Activated CD4-positive, alpha-beta T cell treated with anti-CD3 and anti-CD28 coated beads for 36 hours (primary cell): ENCODE results near the gene INTS13. TPM values are rescaled to one million over a fixed set of nuclear protein-coding genes. Genes with fewer than 3 reads are reported as not detected.

Source experiments
- ATAC-seq: fragments of 200-7000 bp; cut with Tn5 transposase; one replicate; pipeline ENCODE4 v1.10.0; 2021; ENCODE audit warnings: mild to moderate bottlenecking, moderate library complexity
- CTCF ChIA-PET: fragments of 350-600 bp; sonication (Branson Sonifier 250); formaldehyde crosslinking; loops from one replicate; lab custom pipeline; 2021; ENCODE audit warnings: antibody characterized with exemption; lab: Charles Lee
- POLR2A ChIA-PET: fragments of 350-600 bp; sonication (Branson Sonifier 250); formaldehyde crosslinking; loops from one replicate; lab custom pipeline; 2021; ENCODE audit warnings: antibody characterized with exemption, inconsistent platforms; lab: Charles Lee
- DNase-seq: peaks from one replicate; pipeline ENCODE4 v3.0.0-alpha.2; 2020
- H3K27ac Mint-ChIP-seq: one replicate; pipeline ENCODE4 v1.8.0; 2021; ENCODE audit warnings: mixed read lengths
- H3K27me3 Mint-ChIP-seq: one replicate; pipeline ENCODE4 v1.8.0; 2021; ENCODE audit warnings: mixed read lengths
- H3K36me3 Mint-ChIP-seq: one replicate; pipeline ENCODE4 v1.8.0; 2021; ENCODE audit warnings: low read depth, mixed read lengths
- H3K4me1 Mint-ChIP-seq: one replicate; pipeline ENCODE4 v1.8.0; 2021; ENCODE audit warnings: mixed read lengths
- H3K4me3 Mint-ChIP-seq: one replicate; pipeline ENCODE4 v1.8.0; 2021; ENCODE audit warnings: mild to moderate bottlenecking, moderate library complexity, mixed read lengths
- H3K9me3 Mint-ChIP-seq: one replicate; pipeline ENCODE4 v1.8.0; 2021; ENCODE audit warnings: low read depth, mixed read lengths
- intact Hi-C, 2 experiments: fragments of 100-400 bp; cut with DNase I in 1 of 2; cut with micrococcal nuclease in 1 of 2; formaldehyde crosslinking; loops; one replicate each; pipeline versions ENCODE4 v1.14.2 to v1.15.1; 2022 to 2024; cut with DNase I, micrococcal nuclease
- total RNA-seq, 2 experiments: library from RNA; stranded (reverse); gene quantifications; one replicate each; pipeline ENCODE4 v1.2.3, GENCODE V29; 2021

INTS13 gene
- total RNA-seq, 2 experiments from 2014 or later, result 66.3 to 71.5 TPM

GRCh38 chr12:26891704-26892103 lies 46.1 kb downstream of the INTS13 start:
- intact Hi-C loops, result no loop called here
- H3K9me3 Mint-ChIP-seq, result no peaks in the 10 kb centered on the region
- H3K36me3 Mint-ChIP-seq, result no peaks in the 10 kb centered on the region
- no peaks in the 10 kb centered on the region for H3K4me1 Mint-ChIP-seq
- ATAC-seq (no peak), DNase-seq (no peak)
- POLR2A ChIA-PET, result no interaction called here
- H3K27me3 Mint-ChIP-seq, result no peaks in the 10 kb centered on the region
- CTCF ChIA-PET, result interaction anchor here (0.6 kb wide), 1 partner anchor 980 kb away, joined by 3 read pairs; no protein-coding TSS in a partner anchor
- H3K4me3 Mint-ChIP-seq, result no peak overlapping the region
- no peak overlapping the region for H3K27ac Mint-ChIP-seq

- no peaks in the 10 kb centered on the region for H3K4me1 Mint-ChIP-seq
- H3K36me3 Mint-ChIP-seq, result no peaks in the 10 kb centered on the region
- intact Hi-C loops, result no loop called here
- no peaks in the 10 kb centered on the region for H3K27me3 Mint-ChIP-seq
- ATAC-seq (no peak), DNase-seq (no peak)
- ChIA-PET POLR2A (no interaction called here), CTCF (interaction anchor here (0.5 to 1.6 kb wide), 7 partner anchors 10 to 979 kb away, joined by 3 to 6 read pairs (median 3); no protein-coding TSS in a partner anchor)
- H3K27ac Mint-ChIP-seq, result no peak overlapping the region
- no peaks in the 10 kb centered on the region for H3K9me3 Mint-ChIP-seq
- H3K4me3 Mint-ChIP-seq, result no peak overlapping the region
Observed at GRCh38 chr12:26890784-26891183, 47.0 kb downstream of the INTS13 start.

GRCh38 chr12:26884765-26885576 lies 52.8 kb downstream of the INTS13 start:
- Mint-ChIP-seq H3K4me3 (peak overlapping the region; percentile 49), H3K9me3 (peaks cover 3% of the 10 kb centered on the region), H3K27me3 (peaks cover 2% of the 10 kb centered on the region), H3K36me3 (no peaks in the 10 kb centered on the region), H3K4me1 (peaks cover 10% of the 10 kb centered on the region), H3K27ac (no peak overlapping the region)
- ChIA-PET POLR2A (interaction anchor here (0.6 to 0.7 kb wide), 2 partner anchors 42 to 47 kb away, joined by 3 read pairs; no protein-coding TSS in a partner anchor), CTCF (interaction anchor here (0.6 to 3.9 kb wide), 50 partner anchors 8 to 568 kb away, joined by 3 to 35 read pairs (median 5); partner anchors contain the start of genes ITPR2 and TM7SF3)
- intact Hi-C loops, result loop anchor here (1.0 to 10.0 kb wide), 5 partner anchors 32 to 788 kb away; partner anchors contain the start of genes ITPR2 (in 2 of the 2) and BHLHE41 (in 1 of the 2)
- ATAC-seq (peak; percentile 97), DNase-seq (peak; percentile 89)

GRCh38 chr12:26880625-26881024 lies 57.2 kb downstream of the INTS13 start:
- Mint-ChIP-seq H3K4me3 (no peak overlapping the region), H3K27ac (no peak overlapping the region), H3K4me1 (peaks cover 10% of the 10 kb centered on the region), H3K9me3 (peaks cover 3% of the 10 kb centered on the region), H3K36me3 (no peaks in the 10 kb centered on the region), H3K27me3 (peaks cover 2% of the 10 kb centered on the region)
- no peak for DNase-seq
- intact Hi-C loops, result loop anchor here (10.0 kb wide), 2 partner anchors 46 to 756 kb away; partner anchors contain the start of genes BHLHE41 (in 1 of the 2) and ITPR2 (in 1 of the 2)
- CTCF ChIA-PET, result interaction anchor here (0.6 to 1.5 kb wide), 6 partner anchors 10 to 425 kb away, joined by 3 to 5 read pairs (median 4); no protein-coding TSS in a partner anchor
- POLR2A ChIA-PET, result no interaction called here
- no peak for ATAC-seq

- ATAC-seq (no peak), DNase-seq (no peak)
- H3K4me3 Mint-ChIP-seq, result no peak overlapping the region
- no peak overlapping the region for H3K27ac Mint-ChIP-seq
- peaks cover 2% of the 10 kb centered on the region for H3K27me3 Mint-ChIP-seq
- CTCF ChIA-PET, result interaction anchor here (0.7 to 1.9 kb wide), 7 partner anchors 12 to 157 kb away, joined by 3 to 6 read pairs (median 3); partner anchors contain the start of gene ITPR2
- no peaks in the 10 kb centered on the region for H3K4me1 Mint-ChIP-seq
- H3K9me3 Mint-ChIP-seq, result peaks cover 3% of the 10 kb centered on the region
- intact Hi-C loops, result no loop called here
- no peaks in the 10 kb centered on the region for H3K36me3 Mint-ChIP-seq
- POLR2A ChIA-PET, result no interaction called here
Observed at GRCh38 chr12:26878661-26879119, 59.1 kb downstream of the INTS13 start.

GRCh38 chr12:26874501-26875296 lies 63.1 kb downstream of the INTS13 start:
- no peak for ATAC-seq
- intact Hi-C loops, result no loop called here
- Mint-ChIP-seq H3K36me3 (no peaks in the 10 kb centered on the region), H3K4me3 (no peak overlapping the region), H3K9me3 (no peaks in the 10 kb centered on the region), H3K27ac (no peak overlapping the region), H3K4me1 (peaks cover 9% of the 10 kb centered on the region), H3K27me3 (no peaks in the 10 kb centered on the region)
- DNase-seq, result no peak
- CTCF ChIA-PET, result interaction anchor here (1.1 to 3.1 kb wide), 4 partner anchors 10 to 16 kb away, joined by 3 to 20 read pairs (median 4); no protein-coding TSS in a partner anchor
- POLR2A ChIA-PET, result no interaction called here

GRCh38 chr12:26872625-26873024 lies 65.2 kb downstream of the INTS13 start:
- peaks cover 15% of the 10 kb centered on the region for H3K4me1 Mint-ChIP-seq
- no peaks in the 10 kb centered on the region for H3K27me3 Mint-ChIP-seq
- DNase-seq (no peak), ATAC-seq (no peak)
- ChIA-PET CTCF (interaction anchor here (1.2 kb wide), 2 partner anchors 12 to 15 kb away, joined by 3 to 4 read pairs; no protein-coding TSS in a partner anchor), POLR2A (no interaction called here)
- no peak overlapping the region for H3K4me3 Mint-ChIP-seq
- intact Hi-C loops, result no loop called here
- no peak overlapping the region for H3K27ac Mint-ChIP-seq
- H3K36me3 Mint-ChIP-seq, result no peaks in the 10 kb centered on the region
- no peaks in the 10 kb centered on the region for H3K9me3 Mint-ChIP-seq

- Mint-ChIP-seq H3K4me3 (no peak overlapping the region), H3K9me3 (no peaks in the 10 kb centered on the region), H3K4me1 (peaks cover 21% of the 10 kb centered on the region), H3K27ac (no peak overlapping the region), H3K27me3 (no peaks in the 10 kb centered on the region), H3K36me3 (no peaks in the 10 kb centered on the region)
- no peak for ATAC-seq
- POLR2A ChIA-PET, result no interaction called here
- DNase-seq, result no peak
- intact Hi-C loops, result no loop called here
- CTCF ChIA-PET, result interaction anchor here (1.2 kb wide), 2 partner anchors 13 to 16 kb away, joined by 3 to 4 read pairs; no protein-coding TSS in a partner anchor
Observed at GRCh38 chr12:26871985-26872384, 65.8 kb downstream of the INTS13 start.

GRCh38 chr12:26870491-26871419 lies 67.0 kb downstream of the INTS13 start:
- H3K9me3 Mint-ChIP-seq, result no peaks in the 10 kb centered on the region
- H3K27me3 Mint-ChIP-seq, result no peaks in the 10 kb centered on the region
- H3K27ac Mint-ChIP-seq, result no peak overlapping the region
- H3K4me3 Mint-ChIP-seq, result no peak overlapping the region
- intact Hi-C loops, result no loop called here
- DNase-seq (no peak), ATAC-seq (no peak)
- H3K36me3 Mint-ChIP-seq, result no peaks in the 10 kb centered on the region
- H3K4me1 Mint-ChIP-seq, result peaks cover 23% of the 10 kb centered on the region
- ChIA-PET CTCF (interaction anchor here (0.7 to 2.2 kb wide), 3 partner anchors 9 to 251 kb away, joined by 5 to 7 read pairs (median 5); no protein-coding TSS in a partner anchor), POLR2A (no interaction called here)

- no peaks in the 10 kb centered on the region for H3K27me3 Mint-ChIP-seq
- peaks cover 23% of the 10 kb centered on the region for H3K4me1 Mint-ChIP-seq
- H3K9me3 Mint-ChIP-seq, result no peaks in the 10 kb centered on the region
- no peak for DNase-seq
- H3K27ac Mint-ChIP-seq, result no peak overlapping the region
- no peaks in the 10 kb centered on the region for H3K36me3 Mint-ChIP-seq
- intact Hi-C loops, result no loop called here
- H3K4me3 Mint-ChIP-seq, result no peak overlapping the region
- POLR2A ChIA-PET, result interaction anchor here (0.5 kb wide), 1 partner anchor 95 kb away, joined by 3 read pairs; no protein-coding TSS in a partner anchor
- no peak for ATAC-seq
- CTCF ChIA-PET, result interaction anchor here (0.5 to 2.2 kb wide), 4 partner anchors 10 to 144 kb away, joined by 3 to 7 read pairs (median 4); partner anchors contain the start of gene TM7SF3
Observed at GRCh38 chr12:26869908-26870459, 67.8 kb downstream of the INTS13 start.
